Spleen (tissue), 11 donors: Measurements from ENCODE around the gene RALBP1. TPM values are rescaled to one million over a fixed set of nuclear protein-coding genes. Genes with fewer than 3 reads are reported as not detected.
A peak's percentile ranks its signal among the peaks of the same experiment; 100 is the strongest.

ENCODE experiments used
- DNase-seq: peaks from one replicate; pipeline ENCODE4 v3.0.0-alpha.2; 2020
- H3K27ac ChIP-seq, 8 donors: fragments of 200-600 bp; sonication (generic) in 7 of 8; 1 replicate in 4 of 8; 2 replicates in 4 of 8; pipeline versions ENCODE4 v1.5.0 to v1.8.0; 2016 to 2021; ENCODE audit warnings: inconsistent platforms in 4 of 8, mild to moderate bottlenecking in 4 of 8, moderate library complexity in 1 of 8
- H3K27me3 ChIP-seq, 7 donors: fragments of 200-600 bp; sonication (generic) in 6 of 7; replicated peaks in 1 of 7; 1 replicate in 4 of 7; 2 replicates in 3 of 7; pipeline versions ENCODE4 v1.5.0 to v1.8.0; 2016 to 2021; ENCODE audit warnings: inconsistent platforms in 3 of 7, mild to moderate bottlenecking in 1 of 7
- H3K36me3 ChIP-seq, 6 donors: fragments of 200-600 bp; sonication (generic) in 5 of 6; 1 replicate in 4 of 6; 2 replicates in 2 of 6; pipeline versions ENCODE4 v1.5.0 to v1.8.0; 2016 to 2021; ENCODE audit warnings: inconsistent platforms in 2 of 6
- H3K4me1 ChIP-seq, 6 donors: fragments of 200-600 bp; sonication (generic) in 5 of 6; 1 replicate in 3 of 6; 2 replicates in 3 of 6; pipeline versions ENCODE4 v1.5.0 to v1.8.0; 2016 to 2021; ENCODE audit warnings: inconsistent platforms in 3 of 6
- H3K4me3 ChIP-seq, 8 donors: fragments of 200-600 bp; sonication (generic) in 7 of 8; 1 replicate in 4 of 8; 2 replicates in 4 of 8; pipeline versions ENCODE4 v1.5.0 to v1.8.0; 2016 to 2021; ENCODE audit warnings: inconsistent platforms in 4 of 8, mild to moderate bottlenecking in 4 of 8, moderate library complexity in 2 of 8
- H3K9me3 ChIP-seq, 8 donors: fragments of 200-600 bp; sonication (generic) in 7 of 8; 1 replicate in 4 of 8; 2 replicates in 4 of 8; pipeline versions ENCODE4 v1.5.0 to v1.8.0; 2016 to 2021; ENCODE audit warnings: inconsistent platforms in 4 of 8
- POLR2A ChIP-seq, 3 donors: fragments of 450-650 bp; IDR thresholded peaks; one replicate each; pipeline ENCODE4 v1.5.1; 2017; ENCODE audit warnings: antibody characterized with exemption in 3 of 3, mild to moderate bottlenecking in 1 of 3
- POLR2AphosphoS5 ChIP-seq, 3 donors: sonication (generic); formaldehyde crosslinking; IDR thresholded peaks; one replicate each; pipeline ENCODE4 v1.5.1; 2017; ENCODE audit warnings: antibody characterized with exemption in 3 of 3
- WGBS, 5 donors: extraction: QIAGEN DNeasy Blood & Tissue Kit in 3 of 5; methylation state at CpG; one replicate each; pipeline versions ENCODE4 v1.1.5 to v1.1.7; 2013 to 2018; 5-methylcytosine and 5-hydroxymethylcytosine counted together
- intact Hi-C: fragments of 100-400 bp; cut with DNase I; formaldehyde crosslinking; loops from one replicate; pipeline ENCODE4 v1.15.0; 2023; ENCODE audit warnings: low total_unique reads
- polyA plus RNA-seq, 3 donors: library from polyadenylated mRNA; stranded (reverse); fragments of 200-250 nt; gene quantifications; one replicate each; pipeline ENCODE4 v1.2.1, GENCODE V29; 2013
- total RNA-seq, 7 donors: library from RNA; depleted of rRNA in 3 of 7; stranded (reverse); fragments of >200 nt in 3 of 7; fragmentation: NEBNext Ultra II Directional in 4 of 7; extraction: Animal tissue kit (Norgen Biotek cat#: 25700) in 4 of 7; gene quantifications; one replicate each; pipeline versions ENCODE4 v1.1.0 to v1.2.1, GENCODE V29; 2016 to 2021
- TF ChIP-seq, protein P1 (sequence below), 11 experiments: fragments of 200-600 bp in 7 of 11; fragments of 450-650 bp in 4 of 11; sonication (generic) in 4 of 11; IDR thresholded peaks in 8 of 11; conservative IDR thresholded peaks in 3 of 11; 1 replicate in 7 of 11; 2 replicates in 4 of 11; pipeline versions ENCODE4 v1.4.0 to v1.8.0; 2016 to 2021; ENCODE audit warnings: antibody characterized with exemption in 11 of 11, inconsistent platforms in 4 of 11, mild to moderate bottlenecking in 1 of 11
- donor health status: healthy with polysubstance abuse.
- donor health status: DM: no; HTN: no; CAD: no; lungs with moderate emphysema.
- donor health status: DM: no; HTN: no; CAD: no.
- donor health status: Bipolar disorder and iron deficiency.
- donor health status: healthy.
- donor health status: DM: no; HTN: no; CAD: no.
- donor health status: DM: yes; HTN: yes; CAD: no.

The RALBP1 gene
- total and polyA plus RNA-seq, 10 donors = 13.6 to 76.4 (median 50.0) TPM

DNA sequence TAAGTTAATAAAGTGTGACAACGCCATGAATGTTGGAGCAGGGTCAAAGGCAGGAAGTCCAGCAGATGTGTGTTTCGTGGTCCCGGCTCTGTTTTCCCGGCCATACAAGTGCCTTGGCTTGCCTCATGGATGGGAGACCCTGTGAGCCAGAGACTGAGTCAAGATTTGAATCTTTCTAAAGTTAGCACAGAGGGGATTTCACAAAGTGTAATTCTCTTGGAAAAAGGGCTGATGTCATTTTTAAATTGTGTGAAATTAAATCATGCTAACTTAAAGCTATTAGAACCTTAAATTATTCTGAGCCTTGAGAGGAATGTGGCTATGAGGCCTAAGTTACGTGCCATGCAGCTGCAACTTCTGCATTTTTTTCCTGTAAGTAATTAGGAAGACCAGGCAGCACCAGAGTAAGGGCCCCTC, 38.3 kb upstream of the RALBP1 start:
- Histone ChIP-seq H3K4me1 (peaks cover 0 to 18% (median 11%) of the 10 kb centered on the region in 6 donors), H3K4me3 (no peak overlapping the region), H3K36me3 (no peaks in the 10 kb centered on the region), H3K27me3 (no peaks in the 10 kb centered on the region), H3K9me3 (no peaks in the 10 kb centered on the region), H3K27ac (peak overlapping the region in 7 of 8 donors; percentile 19 to 55 (median 45))
- no peak for TF ChIP-seq POLR2AphosphoS5 (IDR thresholded peaks at IDR 0.05)
- TF ChIP-seq, protein P1, sequence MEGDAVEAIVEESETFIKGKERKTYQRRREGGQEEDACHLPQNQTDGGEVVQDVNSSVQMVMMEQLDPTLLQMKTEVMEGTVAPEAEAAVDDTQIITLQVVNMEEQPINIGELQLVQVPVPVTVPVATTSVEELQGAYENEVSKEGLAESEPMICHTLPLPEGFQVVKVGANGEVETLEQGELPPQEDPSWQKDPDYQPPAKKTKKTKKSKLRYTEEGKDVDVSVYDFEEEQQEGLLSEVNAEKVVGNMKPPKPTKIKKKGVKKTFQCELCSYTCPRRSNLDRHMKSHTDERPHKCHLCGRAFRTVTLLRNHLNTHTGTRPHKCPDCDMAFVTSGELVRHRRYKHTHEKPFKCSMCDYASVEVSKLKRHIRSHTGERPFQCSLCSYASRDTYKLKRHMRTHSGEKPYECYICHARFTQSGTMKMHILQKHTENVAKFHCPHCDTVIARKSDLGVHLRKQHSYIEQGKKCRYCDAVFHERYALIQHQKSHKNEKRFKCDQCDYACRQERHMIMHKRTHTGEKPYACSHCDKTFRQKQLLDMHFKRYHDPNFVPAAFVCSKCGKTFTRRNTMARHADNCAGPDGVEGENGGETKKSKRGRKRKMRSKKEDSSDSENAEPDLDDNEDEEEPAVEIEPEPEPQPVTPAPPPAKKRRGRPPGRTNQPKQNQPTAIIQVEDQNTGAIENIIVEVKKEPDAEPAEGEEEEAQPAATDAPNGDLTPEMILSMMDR (IDR thresholded peaks at IDR 0.05 in 8 of 11, conservative IDR thresholded peaks at IDR 0.05 in 3 of 11) = no peak
- TF ChIP-seq POLR2A (IDR thresholded peaks at IDR 0.05) = no peak
- DNase-seq = no peak
- 41 to 61% (median 49%) methylated on average over 5 of the region's 5 CpGs for WGBS, 5 donors
- intact Hi-C loops = no loop called here

GRCh38 chr18:9437672-9438071, 37.6 kb upstream of the RALBP1 start:
- TF ChIP-seq, protein P1 (IDR thresholded peaks at IDR 0.05 in 8 of 11, conservative IDR thresholded peaks at IDR 0.05 in 3 of 11) = no peak
- TF ChIP-seq POLR2A (IDR thresholded peaks at IDR 0.05) (no peak), POLR2AphosphoS5 (IDR thresholded peaks at IDR 0.05) (no peak)
- intact Hi-C loops = no loop called here
- Histone ChIP-seq H3K4me1 (peaks cover 0 to 18% (median 11%) of the 10 kb centered on the region in 6 donors), H3K9me3 (no peaks in the 10 kb centered on the region), H3K4me3 (no peak overlapping the region), H3K27ac (peak overlapping the region in 4 of 8 donors; percentile 19 to 55 (median 44)), H3K36me3 (no peaks in the 10 kb centered on the region), H3K27me3 (no peaks in the 10 kb centered on the region)
- 91 to 97% (median 95%) methylated on average over 4 of the region's 4 CpGs for WGBS, 5 donors
- no peak for DNase-seq

- Histone ChIP-seq H3K27ac (no peak overlapping the region), H3K27me3 (no peaks in the 10 kb centered on the region), H3K36me3 (no peaks in the 10 kb centered on the region), H3K9me3 (peaks cover 0 to under 1% (median 0%) of the 10 kb centered on the region in 8 donors), H3K4me1 (no peaks in the 10 kb centered on the region), H3K4me3 (no peak overlapping the region)
- TF ChIP-seq POLR2AphosphoS5 (IDR thresholded peaks at IDR 0.05) = no peak
- TF ChIP-seq, protein P1 (IDR thresholded peaks at IDR 0.05 in 8 of 11, conservative IDR thresholded peaks at IDR 0.05 in 3 of 11) = no peak
- no peak for TF ChIP-seq POLR2A (IDR thresholded peaks at IDR 0.05)
- intact Hi-C loops = no loop called here
- DNase-seq = no peak
- WGBS, 5 donors = 83 to 89% (median 87%) methylated on average over 3 of the region's 3 CpGs
These were observed 34.3 kb upstream of the RALBP1 start for GRCh38 chr18:9441061-9441460.

- peaks cover 0 to 6% (median 0%) of the 10 kb centered on the region in 7 donors for H3K27me3 ChIP-seq
- WGBS, 5 donors = 92 to 99% (median 97%) methylated on average over 3 of the region's 3 CpGs
- H3K27ac ChIP-seq = no peak overlapping the region
- H3K4me3 ChIP-seq = no peak overlapping the region
- TF ChIP-seq, protein P1 (IDR thresholded peaks at IDR 0.05 in 8 of 11, conservative IDR thresholded peaks at IDR 0.05 in 3 of 11) = no peak
- no peak for TF ChIP-seq POLR2A (IDR thresholded peaks at IDR 0.05)
- no peak for TF ChIP-seq POLR2AphosphoS5 (IDR thresholded peaks at IDR 0.05)
- H3K9me3 ChIP-seq = peaks cover 0 to 22% (median 14%) of the 10 kb centered on the region in 8 donors
- intact Hi-C loops = no loop called here
- H3K4me1 ChIP-seq = no peaks in the 10 kb centered on the region
- no peaks in the 10 kb centered on the region for H3K36me3 ChIP-seq
- no peak for DNase-seq
These were observed 30.8 kb upstream of the RALBP1 start for GRCh38 chr18:9444549-9444948.
